HG03378 (cell line): ENCODE data around the gene ELFN2.

Experiments used
- ATAC-seq: cut with Tn5 transposase; IDR thresholded peaks from one replicate; pipeline ENCODE4 v1.9.1; 2021; ENCODE audit warnings: mild to moderate bottlenecking, moderate library complexity; ENCODE audit not compliant: unreplicated experiment

Gene ELFN2

GRCh38 chr22:37456346-37456745, 29.1 kb upstream of the ELFN2 start:
- no peak for ATAC-seq

GRCh38 chr22:37455896-37456295, 28.6 kb upstream of the ELFN2 start:
- no peak for ATAC-seq

- no peak for ATAC-seq
Observed at GRCh38 chr22:37454857-37455686, 27.8 kb upstream of the ELFN2 start.

- no peak for ATAC-seq
Observed at GRCh38 chr22:37453696-37454095, 26.4 kb upstream of the ELFN2 start.

- ATAC-seq, result no peak
Observed at GRCh38 chr22:37451218-37451617, 23.9 kb upstream of the ELFN2 start.

- ATAC-seq, result no peak
Observed at GRCh38 chr22:37449331-37450001, 22.2 kb upstream of the ELFN2 start.

- no peak for ATAC-seq
Observed at GRCh38 chr22:37448516-37449127, 21.3 kb upstream of the ELFN2 start.

GRCh38 chr22:37445501-37445900, 18.2 kb upstream of the ELFN2 start:
- no peak for ATAC-seq

GRCh38 chr22:37443977-37444376, 16.7 kb upstream of the ELFN2 start:
- ATAC-seq, result no peak

- ATAC-seq, result no peak
Observed at GRCh38 chr22:37443086-37443485, 15.8 kb upstream of the ELFN2 start.

- no peak for ATAC-seq
Observed at GRCh38 chr22:37442537-37442936, 15.3 kb upstream of the ELFN2 start.

- ATAC-seq, result no peak
Observed at GRCh38 chr22:37442135-37442534, 14.9 kb upstream of the ELFN2 start.

GRCh38 chr22:37440875-37441274, 13.6 kb upstream of the ELFN2 start:
- ATAC-seq, result no peak

- no peak for ATAC-seq
Observed at GRCh38 chr22:37439347-37439746, 12.1 kb upstream of the ELFN2 start.

GRCh38 chr22:37435970-37436603, 8.8 kb upstream of the ELFN2 start:
- ATAC-seq, result no peak

- no peak for ATAC-seq
Observed at GRCh38 chr22:37433786-37434185, 6.5 kb upstream of the ELFN2 start.

- no peak for ATAC-seq
Observed at GRCh38 chr22:37432708-37433054, 5.4 kb upstream of the ELFN2 start.

GRCh38 chr22:37431801-37432707, 4.8 kb upstream of the ELFN2 start:
- no peak for ATAC-seq

- no peak for ATAC-seq
Observed at GRCh38 chr22:37431366-37431765, 4.1 kb upstream of the ELFN2 start.

GRCh38 chr22:37430941-37431340, 3.7 kb upstream of the ELFN2 start:
- ATAC-seq, result no peak
